ENCODE measurements around the gene KIF26B.

The KIF26B gene

GRCh38 chr1:245292553-245292952, 137.8 kb downstream of the KIF26B start:
- Histone ChIP-seq H3K79me2 (ENCODE audit: insufficient read depth, low read length) (no peaks in the 10 kb centered on the region), H3F3A (ENCODE audit: insufficient read depth) (no peaks in the 10 kb centered on the region), H3K27ac (ENCODE audit: low read depth, low read length) (no peak overlapping the region), H3K27me3 (ENCODE audit: low read length) (no peaks in the 10 kb centered on the region), H3K9ac (ENCODE audit: low read length) (no peak overlapping the region), H3K9me2 (replicated peaks; ENCODE audit: insufficient read depth, low read length) (no peaks in the 10 kb centered on the region), H3K9me3 (ENCODE audit: insufficient read depth, low read length) (no peaks in the 10 kb centered on the region), H2AFZ (ENCODE audit: low read depth, low read length, severe bottlenecking) (no peak overlapping the region), H3K36me3 (ENCODE audit: low read length) (no peaks in the 10 kb centered on the region), H3K4me3 (ENCODE audit: insufficient read depth, low read length, poor library complexity, severe bottlenecking) (no peak overlapping the region), H3K4me2 (ENCODE audit: low read depth, low read length, poor library complexity, severe bottlenecking) (no peak overlapping the region), H4K20me1 (ENCODE audit: low read depth, low read length) (no peaks in the 10 kb centered on the region)
- no peak for TF ChIP-seq EZH2phosphoT487 (conservative IDR thresholded peaks at IDR 0.05; ENCODE audit: low read length)
- TF ChIP-seq, protein P1, sequence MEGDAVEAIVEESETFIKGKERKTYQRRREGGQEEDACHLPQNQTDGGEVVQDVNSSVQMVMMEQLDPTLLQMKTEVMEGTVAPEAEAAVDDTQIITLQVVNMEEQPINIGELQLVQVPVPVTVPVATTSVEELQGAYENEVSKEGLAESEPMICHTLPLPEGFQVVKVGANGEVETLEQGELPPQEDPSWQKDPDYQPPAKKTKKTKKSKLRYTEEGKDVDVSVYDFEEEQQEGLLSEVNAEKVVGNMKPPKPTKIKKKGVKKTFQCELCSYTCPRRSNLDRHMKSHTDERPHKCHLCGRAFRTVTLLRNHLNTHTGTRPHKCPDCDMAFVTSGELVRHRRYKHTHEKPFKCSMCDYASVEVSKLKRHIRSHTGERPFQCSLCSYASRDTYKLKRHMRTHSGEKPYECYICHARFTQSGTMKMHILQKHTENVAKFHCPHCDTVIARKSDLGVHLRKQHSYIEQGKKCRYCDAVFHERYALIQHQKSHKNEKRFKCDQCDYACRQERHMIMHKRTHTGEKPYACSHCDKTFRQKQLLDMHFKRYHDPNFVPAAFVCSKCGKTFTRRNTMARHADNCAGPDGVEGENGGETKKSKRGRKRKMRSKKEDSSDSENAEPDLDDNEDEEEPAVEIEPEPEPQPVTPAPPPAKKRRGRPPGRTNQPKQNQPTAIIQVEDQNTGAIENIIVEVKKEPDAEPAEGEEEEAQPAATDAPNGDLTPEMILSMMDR (IDR thresholded peaks at IDR 0.05; ENCODE audit: insufficient read depth, low read length, poor library complexity, severe bottlenecking): no peak

DNA sequence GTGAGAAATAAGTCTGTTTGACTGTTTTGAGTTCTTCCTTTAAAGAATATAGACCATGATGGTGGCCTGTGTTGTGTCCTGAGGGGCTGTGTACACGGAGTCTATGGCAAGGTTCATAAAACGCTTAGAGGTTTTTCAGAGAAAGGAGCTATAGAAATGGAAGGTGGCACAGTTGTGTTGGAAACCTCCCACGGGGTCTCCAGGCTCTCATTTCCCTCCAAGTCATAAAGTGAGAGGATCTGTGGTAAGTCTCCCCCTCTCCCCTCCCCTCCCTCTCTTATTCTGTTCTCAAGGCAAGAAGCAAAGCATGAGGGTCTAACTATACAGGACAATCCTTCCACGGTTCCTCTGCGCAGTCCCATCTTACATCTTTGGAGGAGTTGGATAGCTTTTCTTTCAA, 139.2 kb downstream of the KIF26B start:
- Histone ChIP-seq H4K20me1 (ENCODE audit: low read depth, low read length) (no peaks in the 10 kb centered on the region), H3K4me3 (ENCODE audit: insufficient read depth, low read length, poor library complexity, severe bottlenecking) (no peak overlapping the region), H3K9me2 (replicated peaks; ENCODE audit: insufficient read depth, low read length) (no peaks in the 10 kb centered on the region), H3K79me2 (ENCODE audit: insufficient read depth, low read length) (no peaks in the 10 kb centered on the region), H3K27me3 (ENCODE audit: low read length) (no peaks in the 10 kb centered on the region), H3F3A (ENCODE audit: insufficient read depth) (no peaks in the 10 kb centered on the region), H3K4me2 (ENCODE audit: low read depth, low read length, poor library complexity, severe bottlenecking) (no peak overlapping the region), H2AFZ (ENCODE audit: low read depth, low read length, severe bottlenecking) (no peak overlapping the region), H3K36me3 (ENCODE audit: low read length) (no peaks in the 10 kb centered on the region), H3K9ac (ENCODE audit: low read length) (no peak overlapping the region), H3K9me3 (ENCODE audit: insufficient read depth, low read length) (no peaks in the 10 kb centered on the region), H3K27ac (ENCODE audit: low read depth, low read length) (no peak overlapping the region)
- TF ChIP-seq, protein P1 (IDR thresholded peaks at IDR 0.05; ENCODE audit: insufficient read depth, low read length, poor library complexity, severe bottlenecking): no peak
- no peak for TF ChIP-seq EZH2phosphoT487 (conservative IDR thresholded peaks at IDR 0.05; ENCODE audit: low read length)

GRCh38 chr1:245298781-245299180, 144.0 kb downstream of the KIF26B start:
- Histone ChIP-seq H3K9me3 (ENCODE audit: insufficient read depth, low read length) (no peaks in the 10 kb centered on the region), H3K9ac (ENCODE audit: low read length) (no peak overlapping the region), H3K4me3 (ENCODE audit: insufficient read depth, low read length, poor library complexity, severe bottlenecking) (no peak overlapping the region), H4K20me1 (ENCODE audit: low read depth, low read length) (no peaks in the 10 kb centered on the region), H3K9me2 (replicated peaks; ENCODE audit: insufficient read depth, low read length) (no peaks in the 10 kb centered on the region), H3K27ac (ENCODE audit: low read depth, low read length) (no peak overlapping the region), H3F3A (ENCODE audit: insufficient read depth) (no peaks in the 10 kb centered on the region), H3K4me2 (ENCODE audit: low read depth, low read length, poor library complexity, severe bottlenecking) (no peak overlapping the region), H2AFZ (ENCODE audit: low read depth, low read length, severe bottlenecking) (no peak overlapping the region), H3K79me2 (ENCODE audit: insufficient read depth, low read length) (no peaks in the 10 kb centered on the region), H3K27me3 (ENCODE audit: low read length) (no peaks in the 10 kb centered on the region), H3K36me3 (ENCODE audit: low read length) (no peaks in the 10 kb centered on the region)
- no peak for TF ChIP-seq EZH2phosphoT487 (conservative IDR thresholded peaks at IDR 0.05; ENCODE audit: low read length)
- TF ChIP-seq, protein P1 (IDR thresholded peaks at IDR 0.05; ENCODE audit: insufficient read depth, low read length, poor library complexity, severe bottlenecking): no peak

Data from SU-DHL-6 (cell line).